Transverse colon (tissue), 4 donors: Measurements from ENCODE around the gene P2RY1. TPM values are rescaled to one million over a fixed set of nuclear protein-coding genes. Genes with fewer than 3 reads are reported as not detected.

ENCODE experiments used
- DNase-seq: peaks from one replicate; pipeline ENCODE4 v3.0.0-alpha.2; 2019
- H3K27ac ChIP-seq, 4 donors: fragments of 200-600 bp; sonication (generic); 2 replicates each; pipeline ENCODE4 v1.5.1; 2016 to 2018; ENCODE audit warnings: inconsistent platforms in 4 of 4
- H3K27me3 ChIP-seq: fragments of 200-600 bp; sonication (generic); 2 replicates; pipeline ENCODE4 v1.5.1; 2017; ENCODE audit warnings: inconsistent platforms
- H3K36me3 ChIP-seq, 4 donors: fragments of 200-600 bp; sonication (generic); 2 replicates each; pipeline ENCODE4 v1.5.1; 2017 to 2019; ENCODE audit warnings: inconsistent platforms in 4 of 4
- H3K4me1 ChIP-seq, 4 donors: fragments of 200-600 bp; sonication (generic); 2 replicates each; pipeline ENCODE4 v1.5.1; 2017 to 2020; ENCODE audit warnings: inconsistent platforms in 4 of 4
- H3K4me3 ChIP-seq, 4 donors: fragments of 200-600 bp; sonication (generic); 1 replicate in 1 of 4; 2 replicates in 3 of 4; pipeline versions ENCODE4 v1.5.1 to v1.6.1; 2017 to 2019; ENCODE audit warnings: inconsistent platforms in 4 of 4
- H3K9me3 ChIP-seq, 2 donors: fragments of 200-600 bp; sonication (generic); 2 replicates each; pipeline ENCODE4 v1.5.1; 2017 to 2019; ENCODE audit warnings: inconsistent platforms in 2 of 2
- CTCF ChIP-seq, 5 experiments: fragments of 200-600 bp in 3 of 5; fragments of 450-650 bp in 2 of 5; sonication (generic) in 3 of 5; IDR thresholded peaks; 1 replicate in 2 of 5; 2 replicates in 3 of 5; pipeline ENCODE4 v1.5.1; 2016 to 2017; ENCODE audit warnings: antibody characterized with exemption in 5 of 5, inconsistent platforms in 3 of 5, mild to moderate bottlenecking in 2 of 5, moderate library complexity in 1 of 5
- EP300 ChIP-seq: sonication (generic); formaldehyde crosslinking; IDR thresholded peaks from one replicate; pipeline ENCODE4 v1.6.1; 2017; ENCODE audit warnings: antibody characterized with exemption, low read depth
- POLR2A ChIP-seq: fragments of 450-650 bp; IDR thresholded peaks from one replicate; pipeline ENCODE4 v1.6.1; 2016; ENCODE audit warnings: antibody characterized with exemption, mild to moderate bottlenecking, moderate library complexity
- POLR2AphosphoS5 ChIP-seq, 3 donors: sonication (generic); formaldehyde crosslinking; IDR thresholded peaks; one replicate each; pipeline ENCODE4 v1.6.1; 2016; ENCODE audit warnings: antibody characterized with exemption in 3 of 3
- WGBS, 2 donors: methylation state at CpG; one replicate each; pipeline ENCODE4 v1.1.5; 2018; ENCODE audit warnings: low coverage in 1 of 2; 5-methylcytosine and 5-hydroxymethylcytosine counted together
- in situ Hi-C, 4 donors: fragments of 200-750 bp; cut with MboI; loops; one replicate each; pipeline versions ENCODE4 v1.15.0 to v1.15.1; 2017; ENCODE audit warnings: low sequenced_read_pairs in 3 of 4, low pct_ligation_motif_present in 1 of 4, low pct_unique_long_range_greater_than_20kb in 1 of 4
- intact Hi-C: fragments of 100-400 bp; cut with DNase I; formaldehyde crosslinking; loops from one replicate; pipeline ENCODE4 v1.15.1; 2023; ENCODE audit warnings: low total_unique reads
- total RNA-seq, 4 donors: library from RNA; depleted of rRNA; stranded (reverse); fragments of >200 nt; gene quantifications; one replicate each; pipeline ENCODE4 v1.1.0, GENCODE V29; 2016

The P2RY1 gene
- total RNA-seq, 4 donors from 2014 or later = 22.3 to 37.0 (median 32.7) TPM

GRCh38 chr3:152826476-152826875 is 8.5 kb upstream of the P2RY1 start:
- TF ChIP-seq POLR2AphosphoS5 (IDR thresholded peaks at IDR 0.05) (no peak), CTCF (IDR thresholded peaks at IDR 0.05) (no peak), EP300 (no peak), POLR2A (no peak)
- in situ Hi-C loops = no loop called here
- H3K4me3 ChIP-seq = no peak overlapping the region
- H3K27ac ChIP-seq = no peak overlapping the region
- no peaks in the 10 kb centered on the region for H3K36me3 ChIP-seq
- no peak for DNase-seq
- intact Hi-C loops = no loop called here
- 83 to 92% methylated on average over 1 to 3 of the region's 3 CpGs for WGBS, 2 donors
- H3K9me3 ChIP-seq = no peaks in the 10 kb centered on the region
- H3K4me1 ChIP-seq = peaks cover 0 to 13% (median 0%) of the 10 kb centered on the region in 4 donors
- no peaks in the 10 kb centered on the region for H3K27me3 ChIP-seq

GRCh38 chr3:152827313-152827712 is 7.6 kb upstream of the P2RY1 start:
- Histone ChIP-seq H3K9me3 (no peaks in the 10 kb centered on the region), H3K36me3 (no peaks in the 10 kb centered on the region), H3K4me1 (peaks cover 0 to 13% (median 0%) of the 10 kb centered on the region in 4 donors), H3K27ac (no peak overlapping the region), H3K27me3 (no peaks in the 10 kb centered on the region), H3K4me3 (no peak overlapping the region)
- TF ChIP-seq EP300 = no peak
- TF ChIP-seq POLR2AphosphoS5 (IDR thresholded peaks at IDR 0.05) = no peak
- TF ChIP-seq CTCF (IDR thresholded peaks at IDR 0.05) = no peak
- no peak for TF ChIP-seq POLR2A
- 90 to 100% methylated on average over 2 to 3 of the region's 3 CpGs for WGBS, 2 donors
- DNase-seq = no peak
- in situ Hi-C loops = no loop called here
- intact Hi-C loops = no loop called here

GRCh38 chr3:152828075-152828840 is 6.7 kb upstream of the P2RY1 start:
- TF ChIP-seq POLR2A (no peak), POLR2AphosphoS5 (IDR thresholded peaks at IDR 0.05) (no peak), EP300 (no peak), CTCF (IDR thresholded peaks at IDR 0.05) (no peak)
- Histone ChIP-seq H3K27me3 (no peaks in the 10 kb centered on the region), H3K9me3 (no peaks in the 10 kb centered on the region), H3K4me1 (peaks cover 0 to 13% (median 0%) of the 10 kb centered on the region in 4 donors), H3K27ac (no peak overlapping the region), H3K4me3 (no peak overlapping the region), H3K36me3 (no peaks in the 10 kb centered on the region)
- no peak for DNase-seq
- intact Hi-C loops = no loop called here
- 42 to 43% methylated on average over 3 to 4 of the region's 4 CpGs for WGBS, 2 donors
- in situ Hi-C loops = no loop called here

GRCh38 chr3:152830245-152830644 is 4.7 kb upstream of the P2RY1 start:
- Histone ChIP-seq H3K4me3 (no peak overlapping the region), H3K27me3 (no peaks in the 10 kb centered on the region), H3K27ac (no peak overlapping the region), H3K36me3 (no peaks in the 10 kb centered on the region), H3K4me1 (peaks cover 0 to 18% (median 5%) of the 10 kb centered on the region in 4 donors), H3K9me3 (no peaks in the 10 kb centered on the region)
- TF ChIP-seq EP300 (no peak), POLR2AphosphoS5 (IDR thresholded peaks at IDR 0.05) (no peak), POLR2A (no peak), CTCF (IDR thresholded peaks at IDR 0.05) (no peak)
- intact Hi-C loops = no loop called here
- no peak for DNase-seq
- in situ Hi-C loops = no loop called here
